ENCODE data around the gene F2RL2.

Gene F2RL2

GRCh38 chr5:76662521-76662920, 39.3 kb upstream of the F2RL2 start:
- no peak overlapping the region for H3K4me3 ChIP-seq (ENCODE audit: low read depth, low read length)
- TF ChIP-seq CTCF (IDR thresholded peaks at IDR 0.05; ENCODE audit: insufficient read depth, low read depth, low read length, missing control alignments): no peak
- no peak for DNase-seq (ENCODE audit: low read depth)

- no peak for DNase-seq (ENCODE audit: low read depth)
- TF ChIP-seq CTCF (IDR thresholded peaks at IDR 0.05; ENCODE audit: insufficient read depth, low read depth, low read length, missing control alignments): no peak
- H3K4me3 ChIP-seq (ENCODE audit: low read depth, low read length): no peak overlapping the region
Observed at GRCh38 chr5:76660360-76660759, 37.2 kb upstream of the F2RL2 start.

DNA sequence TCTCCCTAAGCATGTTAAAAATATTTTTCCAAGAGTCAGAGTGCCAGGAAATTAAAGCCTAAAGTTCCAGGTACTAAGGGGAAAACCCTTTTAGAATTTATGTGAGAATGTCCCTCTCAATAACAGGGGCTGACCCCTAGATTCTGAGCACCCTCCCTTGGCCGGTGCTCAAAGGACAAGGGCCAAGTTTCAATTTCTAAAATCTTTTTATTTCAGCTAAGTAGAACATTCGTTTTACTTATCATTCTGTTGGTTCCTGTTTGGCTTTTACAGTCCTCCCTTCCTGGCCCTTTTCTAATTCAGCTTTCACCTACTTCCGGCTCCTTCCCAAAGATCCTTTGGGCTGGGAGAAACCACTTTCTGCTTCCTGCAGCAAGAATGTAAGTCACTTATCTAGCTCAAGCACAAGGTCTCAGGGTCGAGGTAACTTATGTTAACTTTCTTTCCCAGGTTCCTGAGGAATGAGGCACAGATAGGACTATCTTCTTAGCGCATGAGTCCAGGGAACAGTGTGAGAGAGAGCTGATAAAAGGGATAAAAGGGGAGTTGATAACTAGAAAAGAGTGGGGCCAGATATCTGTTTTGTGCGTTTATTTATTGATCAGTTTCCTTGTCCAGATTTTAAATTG, 34.6 kb upstream of the F2RL2 start:
- DNase-seq (ENCODE audit: low read depth): no peak
- no peak for TF ChIP-seq CTCF (IDR thresholded peaks at IDR 0.05; ENCODE audit: insufficient read depth, low read depth, low read length, missing control alignments)

DNA sequence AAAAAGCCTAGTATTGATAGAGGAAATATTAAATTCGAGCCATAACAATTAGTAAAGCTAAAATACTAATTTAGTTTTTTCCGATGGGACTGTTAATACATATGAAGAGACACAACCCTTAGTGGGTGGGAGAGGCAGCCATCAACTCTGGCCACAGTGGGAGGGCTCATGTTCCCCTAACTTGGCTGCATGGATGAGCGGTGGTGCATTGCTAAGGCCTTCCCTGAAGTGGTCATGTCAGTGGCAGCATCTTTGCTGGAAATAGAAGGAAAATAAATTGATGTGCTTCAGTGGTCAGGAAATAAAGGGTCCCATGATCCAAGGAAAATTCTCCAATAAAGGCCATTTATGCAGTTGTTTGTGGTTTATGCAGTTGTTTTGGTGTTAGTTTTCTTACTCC, 33.9 kb upstream of the F2RL2 start:
- no peak for DNase-seq (ENCODE audit: low read depth)
- TF ChIP-seq CTCF (IDR thresholded peaks at IDR 0.05; ENCODE audit: insufficient read depth, low read depth, low read length, missing control alignments): no peak
- no peak overlapping the region for H3K4me3 ChIP-seq (ENCODE audit: low read depth, low read length)

More for the DNA sequence above, 34.6 kb upstream of the F2RL2 start:
- H3K4me3 ChIP-seq (ENCODE audit: low read depth, low read length): no peak overlapping the region

DNA sequence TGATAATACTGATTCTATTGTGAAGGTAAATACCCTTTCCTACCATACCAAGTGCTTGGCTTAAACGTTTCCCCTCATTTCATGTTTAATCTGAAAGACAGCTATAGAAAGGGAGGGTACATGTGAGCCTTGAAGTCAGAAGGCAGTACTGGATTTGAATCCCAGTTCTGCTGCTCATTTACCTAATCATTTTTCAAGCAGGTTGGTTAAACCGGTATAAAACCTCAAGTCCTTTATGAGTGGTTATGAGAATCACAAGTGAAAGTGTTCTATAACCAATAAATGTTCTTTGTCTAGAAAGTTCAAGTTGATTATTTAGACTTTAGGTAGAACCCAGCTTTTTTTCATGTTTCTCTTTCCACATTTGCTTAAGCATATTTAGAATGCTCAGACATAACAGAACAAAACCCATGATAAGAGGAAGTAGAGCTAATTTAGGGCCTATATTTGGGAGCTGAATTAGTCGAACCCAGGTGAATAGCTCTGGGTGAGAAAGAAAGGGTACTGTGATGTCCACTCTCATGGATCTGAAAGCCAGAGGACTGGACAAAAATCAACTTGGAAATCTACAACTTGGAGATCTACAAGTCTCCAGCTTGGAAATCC, 29.7 kb upstream of the F2RL2 start:
- peak; percentile 19 for DNase-seq (ENCODE audit: low read depth)
- H3K4me3 ChIP-seq (ENCODE audit: low read depth, low read length): no peak overlapping the region
- TF ChIP-seq CTCF (IDR thresholded peaks at IDR 0.05; ENCODE audit: insufficient read depth, low read depth, low read length, missing control alignments): no peak

- TF ChIP-seq CTCF (IDR thresholded peaks at IDR 0.05; ENCODE audit: insufficient read depth, low read depth, low read length, missing control alignments): no peak
- H3K4me3 ChIP-seq (ENCODE audit: low read depth, low read length): no peak overlapping the region
- DNase-seq (ENCODE audit: low read depth): no peak
Observed at GRCh38 chr5:76649140-76649539, 25.9 kb upstream of the F2RL2 start.

DNA sequence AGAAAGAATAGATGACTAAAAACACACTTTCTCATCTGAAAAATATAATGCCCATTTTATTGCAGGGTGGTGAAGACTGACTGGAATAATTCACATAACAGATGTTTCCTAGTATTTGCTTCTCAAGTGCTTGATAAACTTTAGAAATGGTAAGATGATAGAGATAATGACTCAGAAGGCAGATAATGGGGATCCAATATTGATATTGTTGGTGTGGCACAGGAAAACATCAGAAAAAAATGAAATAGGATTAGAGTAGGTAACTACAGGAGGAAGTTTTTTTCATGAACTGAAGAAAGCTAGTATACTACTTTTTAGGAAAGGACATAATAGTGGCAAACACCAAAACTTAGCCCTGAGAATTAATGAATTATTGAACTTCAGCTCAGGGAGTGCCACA, 20.2 kb upstream of the F2RL2 start:
- no peak overlapping the region for H3K4me3 ChIP-seq (ENCODE audit: low read depth, low read length)
- no peak for TF ChIP-seq CTCF (IDR thresholded peaks at IDR 0.05; ENCODE audit: insufficient read depth, low read depth, low read length, missing control alignments)
- no peak for DNase-seq (ENCODE audit: low read depth)

All from GM12865 (cell line).